ENCODE data around the gene CRB2.

Gene CRB2

DNA sequence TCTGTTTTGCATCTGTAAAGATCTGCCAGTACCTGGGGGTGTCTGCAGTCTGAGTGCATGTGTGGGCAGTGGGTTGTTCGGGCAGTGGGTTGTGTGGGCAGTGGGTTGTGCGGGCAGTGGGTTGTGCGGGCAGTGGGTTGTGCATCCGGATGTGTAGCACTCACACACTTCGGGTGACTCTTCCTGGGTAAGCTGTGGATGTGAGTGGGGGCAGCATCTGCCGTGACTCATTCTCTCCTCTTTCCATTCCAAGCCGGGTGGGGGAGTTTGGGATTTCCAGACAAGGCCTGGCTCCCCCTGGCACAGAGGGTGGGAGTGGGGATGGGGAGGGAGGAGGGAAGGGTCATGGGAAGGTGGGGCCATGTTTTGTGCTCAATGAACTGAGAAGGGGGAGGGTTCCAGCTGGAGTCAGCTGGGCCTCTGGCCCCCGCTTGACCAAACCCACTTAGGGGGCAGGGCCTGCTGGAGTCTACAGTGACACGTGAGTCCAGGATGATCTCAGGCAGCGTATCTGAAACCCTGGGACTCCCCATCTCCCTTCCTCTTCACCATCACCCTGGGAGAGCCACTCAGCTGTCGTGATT, 8.3 kb downstream of the CRB2 start:
- H3K9ac ChIP-seq (ENCODE audit: low read length in 5 of 5): no peak overlapping the region
- no peaks in the 10 kb centered on the region for H3K36me3 ChIP-seq (ENCODE audit: control insufficient read depth in 5 of 5, insufficient read depth in 5 of 5, low read length in 5 of 5)
- no peak overlapping the region for H3K27ac ChIP-seq (ENCODE audit: low read depth, low read length)
- H3K27me3 ChIP-seq (ENCODE audit: control insufficient read depth in 5 of 5, insufficient read depth in 4 of 5, low read length in 5 of 5): peaks cover 3 to 42% (median 21%) of the 10 kb centered on the region in 5 donors
- peaks cover 0 to 4% (median 0%) of the 10 kb centered on the region in 5 donors for H3K4me1 ChIP-seq (ENCODE audit: control insufficient read depth in 5 of 5, insufficient read depth in 5 of 5, low read length in 5 of 5)
- H3K4me3 ChIP-seq (ENCODE audit: low read depth in 1 of 5, low read length in 5 of 5): no peak overlapping the region
- H3K9me3 ChIP-seq (ENCODE audit: control insufficient read depth in 5 of 5, low read length in 5 of 5): no peaks in the 10 kb centered on the region

DNA sequence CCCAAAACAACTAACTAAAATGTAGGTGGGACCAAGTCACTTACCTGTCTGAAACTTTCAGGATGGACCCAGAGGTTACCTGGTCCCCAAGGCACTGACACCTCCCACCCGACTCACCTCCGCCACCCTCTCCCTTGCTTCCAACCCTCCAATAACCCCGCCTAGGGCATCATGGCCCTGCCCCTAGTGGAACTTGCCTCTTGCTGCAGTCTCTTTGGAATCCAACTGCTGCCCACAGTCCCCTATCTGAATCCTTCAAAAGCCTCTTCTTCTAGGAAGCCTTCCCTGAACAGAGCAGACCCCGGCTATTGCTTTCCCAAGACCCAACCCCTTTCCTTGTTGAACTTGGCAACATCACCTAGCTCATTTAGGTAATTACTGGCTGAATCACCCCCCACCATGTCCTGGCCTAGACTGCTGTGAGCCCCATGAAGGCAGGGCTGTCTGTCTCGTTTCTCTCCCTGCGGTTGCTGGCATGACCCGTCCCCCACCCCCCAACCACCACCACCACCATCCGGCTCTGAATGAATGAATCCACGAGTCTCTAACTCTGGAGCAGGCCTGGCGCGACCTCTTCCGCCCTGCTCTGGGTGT, 9.4 kb downstream of the CRB2 start:
- H3K36me3 ChIP-seq (ENCODE audit: control insufficient read depth in 5 of 5, insufficient read depth in 5 of 5, low read length in 5 of 5): no peaks in the 10 kb centered on the region
- peaks cover 0 to under 1% (median 0%) of the 10 kb centered on the region in 5 donors for H3K4me1 ChIP-seq (ENCODE audit: control insufficient read depth in 5 of 5, insufficient read depth in 5 of 5, low read length in 5 of 5)
- H3K9ac ChIP-seq (ENCODE audit: low read length in 5 of 5): no peak overlapping the region
- no peak overlapping the region for H3K27ac ChIP-seq (ENCODE audit: low read depth, low read length)
- H3K4me3 ChIP-seq (ENCODE audit: low read depth in 1 of 5, low read length in 5 of 5): no peak overlapping the region
- H3K27me3 ChIP-seq (ENCODE audit: control insufficient read depth in 5 of 5, insufficient read depth in 4 of 5, low read length in 5 of 5): peaks cover 5 to 49% (median 21%) of the 10 kb centered on the region in 5 donors
- no peaks in the 10 kb centered on the region for H3K9me3 ChIP-seq (ENCODE audit: control insufficient read depth in 5 of 5, low read length in 5 of 5)

DNA sequence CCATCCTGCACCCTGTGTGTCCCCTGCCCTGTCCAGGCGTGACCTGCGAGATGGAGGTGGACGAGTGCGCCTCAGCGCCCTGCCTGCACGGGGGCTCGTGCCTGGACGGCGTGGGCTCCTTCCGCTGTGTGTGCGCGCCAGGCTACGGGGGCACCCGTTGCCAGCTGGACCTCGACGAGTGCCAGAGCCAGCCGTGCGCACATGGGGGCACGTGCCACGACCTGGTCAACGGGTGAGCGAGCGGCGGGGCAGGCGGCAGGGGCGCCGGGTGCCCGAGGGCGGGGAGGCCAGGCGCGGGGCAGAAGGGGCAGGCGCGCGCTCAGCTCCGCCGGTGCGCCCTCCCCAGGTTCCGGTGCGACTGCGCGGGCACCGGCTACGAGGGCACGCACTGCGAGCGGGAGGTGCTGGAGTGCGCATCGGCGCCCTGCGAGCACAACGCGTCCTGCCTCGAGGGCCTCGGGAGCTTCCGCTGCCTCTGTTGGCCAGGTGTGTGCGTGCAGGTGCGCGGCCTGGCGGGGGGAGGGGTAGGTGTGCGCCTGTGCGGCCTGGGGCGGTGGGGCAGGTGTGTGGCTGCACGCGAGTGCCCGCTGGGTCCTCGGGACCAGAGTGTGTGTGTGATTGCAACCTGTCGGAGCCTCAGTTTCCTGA, 10.0 kb downstream of the CRB2 start:
- Histone ChIP-seq H3K9me3 (ENCODE audit: control insufficient read depth in 5 of 5, low read length in 5 of 5) (no peaks in the 10 kb centered on the region), H3K9ac (ENCODE audit: low read length in 5 of 5) (no peak overlapping the region), H3K36me3 (ENCODE audit: control insufficient read depth in 5 of 5, insufficient read depth in 5 of 5, low read length in 5 of 5) (no peaks in the 10 kb centered on the region), H3K4me1 (ENCODE audit: control insufficient read depth in 5 of 5, insufficient read depth in 5 of 5, low read length in 5 of 5) (no peaks in the 10 kb centered on the region), H3K27ac (ENCODE audit: low read depth, low read length) (no peak overlapping the region), H3K27me3 (ENCODE audit: control insufficient read depth in 5 of 5, insufficient read depth in 4 of 5, low read length in 5 of 5) (peaks cover 10 to 53% (median 27%) of the 10 kb centered on the region in 5 donors), H3K4me3 (ENCODE audit: low read depth in 1 of 5, low read length in 5 of 5) (no peak overlapping the region)

DNA sequence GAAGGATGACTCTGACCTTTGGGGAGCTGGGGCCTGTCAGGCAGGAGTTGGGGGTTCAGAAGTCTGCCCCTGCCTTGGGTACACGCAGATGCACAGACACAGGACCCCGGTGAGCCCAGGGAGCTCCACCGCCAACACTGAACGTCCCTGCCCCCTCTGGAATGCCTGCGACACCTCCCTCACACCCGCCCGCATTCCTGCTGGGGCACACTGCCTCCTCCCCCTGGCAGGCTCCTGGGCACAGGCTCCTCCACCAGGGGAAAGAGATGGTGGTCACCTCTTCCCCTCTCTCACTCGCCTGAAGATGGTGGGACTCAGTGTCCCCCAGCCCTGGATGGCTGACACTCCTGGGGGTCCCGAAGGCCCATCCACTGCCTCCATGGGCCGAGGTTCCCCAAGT, 12.0 kb downstream of the CRB2 start:
- Histone ChIP-seq H3K4me3 (ENCODE audit: low read depth in 1 of 5, low read length in 5 of 5) (no peak overlapping the region), H3K27ac (ENCODE audit: low read depth, low read length) (no peak overlapping the region), H3K9ac (ENCODE audit: low read length in 5 of 5) (no peak overlapping the region), H3K27me3 (ENCODE audit: control insufficient read depth in 5 of 5, insufficient read depth in 4 of 5, low read length in 5 of 5) (peaks cover 19 to 61% (median 43%) of the 10 kb centered on the region in 5 donors), H3K9me3 (ENCODE audit: control insufficient read depth in 5 of 5, low read length in 5 of 5) (no peaks in the 10 kb centered on the region), H3K4me1 (ENCODE audit: control insufficient read depth in 5 of 5, insufficient read depth in 5 of 5, low read length in 5 of 5) (peaks cover 0 to 2% (median 0%) of the 10 kb centered on the region in 5 donors), H3K36me3 (ENCODE audit: control insufficient read depth in 5 of 5, insufficient read depth in 5 of 5, low read length in 5 of 5) (no peaks in the 10 kb centered on the region)

DNA sequence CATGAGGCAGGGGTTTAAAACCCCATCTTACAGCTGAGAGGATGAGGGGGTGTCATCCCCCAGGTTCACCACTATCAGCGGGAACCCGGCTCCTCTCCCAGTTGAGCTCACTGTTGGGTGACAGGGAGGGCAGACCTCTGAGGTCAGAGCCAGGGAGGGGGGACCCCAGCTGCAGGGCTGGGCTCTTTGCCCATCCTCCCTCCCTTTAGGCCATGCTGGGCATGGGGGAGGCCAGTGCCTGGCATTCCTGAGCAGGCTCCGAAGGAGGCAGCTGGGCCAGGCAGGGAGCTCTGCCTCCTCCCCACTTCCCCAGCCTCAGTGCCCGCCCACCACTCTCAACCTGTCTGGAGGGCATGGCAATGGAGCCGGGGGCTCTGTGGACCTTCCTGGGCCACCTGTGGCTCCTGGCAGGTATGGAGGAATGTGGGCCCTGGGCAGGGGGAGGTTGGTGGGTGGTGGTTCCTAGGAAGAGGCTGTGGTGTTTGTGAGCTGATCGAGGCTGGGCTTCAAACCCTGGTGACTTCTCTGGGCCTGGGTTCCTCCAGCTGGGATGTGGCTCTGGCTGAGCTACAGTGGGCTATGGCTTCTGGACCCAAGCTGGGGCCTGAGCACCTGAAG, 12.6 kb downstream of the CRB2 start:
- Histone ChIP-seq H3K36me3 (ENCODE audit: control insufficient read depth in 5 of 5, insufficient read depth in 5 of 5, low read length in 5 of 5) (no peaks in the 10 kb centered on the region), H3K27me3 (ENCODE audit: control insufficient read depth in 5 of 5, insufficient read depth in 4 of 5, low read length in 5 of 5) (peaks cover 19 to 59% (median 47%) of the 10 kb centered on the region in 5 donors), H3K9ac (ENCODE audit: low read length in 5 of 5) (no peak overlapping the region), H3K9me3 (ENCODE audit: control insufficient read depth in 5 of 5, low read length in 5 of 5) (no peaks in the 10 kb centered on the region), H3K27ac (ENCODE audit: low read depth, low read length) (no peak overlapping the region), H3K4me1 (ENCODE audit: control insufficient read depth in 5 of 5, insufficient read depth in 5 of 5, low read length in 5 of 5) (peaks cover 0 to 6% (median 0%) of the 10 kb centered on the region in 5 donors), H3K4me3 (ENCODE audit: low read depth in 1 of 5, low read length in 5 of 5) (no peak overlapping the region)

DNA sequence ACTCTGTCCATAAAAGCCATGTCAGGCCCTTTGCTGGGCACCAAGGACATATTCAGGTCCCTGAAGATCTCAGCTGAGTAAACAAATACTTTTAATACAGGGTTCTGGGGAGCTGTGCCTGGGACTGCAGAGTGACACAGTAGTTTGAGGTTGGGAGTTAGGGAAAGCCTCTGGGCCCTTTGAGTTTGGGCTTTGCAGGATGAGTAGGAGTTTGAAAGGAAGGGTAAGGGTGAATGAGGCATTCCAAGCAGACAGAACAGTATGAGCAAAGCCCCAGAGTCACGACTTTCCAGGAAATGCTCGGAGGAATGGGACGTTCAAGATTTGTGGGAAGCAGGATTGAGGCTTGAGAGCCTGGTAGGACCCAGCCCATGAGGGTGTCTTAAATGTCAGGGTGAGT, 13.3 kb downstream of the CRB2 start:
- H3K4me3 ChIP-seq (ENCODE audit: low read depth in 1 of 5, low read length in 5 of 5): no peak overlapping the region
- peaks cover 23 to 62% (median 54%) of the 10 kb centered on the region in 5 donors for H3K27me3 ChIP-seq (ENCODE audit: control insufficient read depth in 5 of 5, insufficient read depth in 4 of 5, low read length in 5 of 5)
- H3K9me3 ChIP-seq (ENCODE audit: control insufficient read depth in 5 of 5, low read length in 5 of 5): no peaks in the 10 kb centered on the region
- H3K4me1 ChIP-seq (ENCODE audit: control insufficient read depth in 5 of 5, insufficient read depth in 5 of 5, low read length in 5 of 5): peaks cover 0 to 8% (median 0%) of the 10 kb centered on the region in 5 donors
- no peak overlapping the region for H3K9ac ChIP-seq (ENCODE audit: low read length in 5 of 5)
- no peak overlapping the region for H3K27ac ChIP-seq (ENCODE audit: low read depth, low read length)
- no peaks in the 10 kb centered on the region for H3K36me3 ChIP-seq (ENCODE audit: control insufficient read depth in 5 of 5, insufficient read depth in 5 of 5, low read length in 5 of 5)

DNA sequence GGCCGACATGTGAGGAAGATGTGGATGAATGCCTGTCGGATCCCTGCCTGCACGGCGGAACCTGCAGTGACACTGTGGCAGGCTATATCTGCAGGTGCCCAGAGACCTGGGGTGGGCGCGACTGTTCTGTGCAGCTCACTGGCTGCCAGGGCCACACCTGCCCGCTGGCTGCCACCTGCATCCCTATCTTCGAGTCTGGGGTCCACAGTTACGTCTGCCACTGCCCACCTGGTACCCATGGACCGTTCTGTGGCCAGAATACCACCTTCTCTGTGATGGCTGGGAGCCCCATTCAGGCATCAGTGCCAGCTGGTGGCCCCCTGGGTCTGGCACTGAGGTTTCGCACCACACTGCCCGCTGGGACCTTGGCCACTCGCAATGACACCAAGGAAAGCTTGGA, 14.1 kb downstream of the CRB2 start:
- Histone ChIP-seq H3K36me3 (ENCODE audit: control insufficient read depth in 5 of 5, insufficient read depth in 5 of 5, low read length in 5 of 5) (no peaks in the 10 kb centered on the region), H3K4me1 (ENCODE audit: control insufficient read depth in 5 of 5, insufficient read depth in 5 of 5, low read length in 5 of 5) (peaks cover 0 to 8% (median 0%) of the 10 kb centered on the region in 5 donors), H3K4me3 (ENCODE audit: low read depth in 1 of 5, low read length in 5 of 5) (no peak overlapping the region), H3K27me3 (ENCODE audit: control insufficient read depth in 5 of 5, insufficient read depth in 4 of 5, low read length in 5 of 5) (peaks cover 30 to 71% (median 62%) of the 10 kb centered on the region in 5 donors), H3K9ac (ENCODE audit: low read length in 5 of 5) (no peak overlapping the region), H3K9me3 (ENCODE audit: control insufficient read depth in 5 of 5, low read length in 5 of 5) (no peaks in the 10 kb centered on the region), H3K27ac (ENCODE audit: low read depth, low read length) (no peak overlapping the region)

DNA sequence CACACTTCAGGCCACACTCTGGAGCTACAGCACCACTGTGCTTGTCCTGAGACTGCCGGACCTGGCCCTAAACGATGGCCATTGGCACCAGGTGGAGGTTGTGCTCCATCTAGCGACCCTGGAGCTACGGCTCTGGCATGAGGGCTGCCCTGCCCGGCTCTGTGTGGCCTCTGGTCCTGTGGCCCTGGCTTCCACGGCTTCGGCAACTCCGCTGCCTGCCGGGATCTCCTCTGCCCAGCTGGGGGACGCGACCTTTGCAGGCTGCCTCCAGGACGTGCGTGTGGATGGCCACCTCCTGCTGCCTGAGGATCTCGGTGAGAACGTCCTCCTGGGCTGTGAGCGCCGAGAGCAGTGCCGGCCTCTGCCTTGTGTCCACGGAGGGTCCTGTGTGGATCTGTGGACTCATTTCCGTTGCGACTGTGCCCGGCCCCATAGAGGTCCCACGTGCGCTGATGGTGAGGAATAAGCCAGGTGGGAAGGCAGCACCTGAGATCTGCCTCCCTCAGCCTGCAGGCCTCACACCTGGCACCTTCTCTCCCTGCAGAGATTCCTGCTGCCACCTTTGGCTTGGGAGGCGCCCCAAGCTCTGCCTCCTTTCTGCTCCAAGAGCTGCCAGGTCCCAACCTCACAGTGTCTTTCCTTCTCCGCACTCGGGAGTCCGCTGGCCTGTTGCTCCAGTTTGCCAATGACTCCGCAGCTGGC, 14.7 kb downstream of the CRB2 start:
- peaks cover 35 to 72% (median 68%) of the 10 kb centered on the region in 5 donors for H3K27me3 ChIP-seq (ENCODE audit: control insufficient read depth in 5 of 5, insufficient read depth in 4 of 5, low read length in 5 of 5)
- H3K27ac ChIP-seq (ENCODE audit: low read depth, low read length): no peak overlapping the region
- H3K4me1 ChIP-seq (ENCODE audit: control insufficient read depth in 5 of 5, insufficient read depth in 5 of 5, low read length in 5 of 5): peaks cover 0 to 14% (median 4%) of the 10 kb centered on the region in 5 donors
- H3K9me3 ChIP-seq (ENCODE audit: control insufficient read depth in 5 of 5, low read length in 5 of 5): no peaks in the 10 kb centered on the region
- no peak overlapping the region for H3K4me3 ChIP-seq (ENCODE audit: low read depth in 1 of 5, low read length in 5 of 5)
- H3K36me3 ChIP-seq (ENCODE audit: control insufficient read depth in 5 of 5, insufficient read depth in 5 of 5, low read length in 5 of 5): no peaks in the 10 kb centered on the region
- no peak overlapping the region for H3K9ac ChIP-seq (ENCODE audit: low read length in 5 of 5)

DNA sequence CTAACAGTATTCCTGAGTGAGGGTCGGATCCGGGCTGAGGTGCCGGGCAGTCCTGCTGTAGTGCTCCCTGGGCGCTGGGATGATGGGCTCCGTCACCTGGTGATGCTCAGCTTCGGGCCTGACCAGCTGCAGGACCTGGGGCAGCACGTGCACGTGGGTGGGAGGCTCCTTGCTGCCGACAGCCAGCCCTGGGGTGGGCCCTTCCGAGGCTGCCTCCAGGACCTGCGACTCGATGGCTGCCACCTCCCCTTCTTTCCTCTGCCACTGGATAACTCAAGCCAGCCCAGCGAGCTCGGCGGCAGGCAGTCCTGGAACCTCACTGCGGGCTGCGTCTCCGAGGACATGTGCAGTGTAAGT, 15.2 kb downstream of the CRB2 start:
- H3K9ac ChIP-seq (ENCODE audit: low read length in 5 of 5): no peak overlapping the region
- no peak overlapping the region for H3K27ac ChIP-seq (ENCODE audit: low read depth, low read length)
- H3K36me3 ChIP-seq (ENCODE audit: control insufficient read depth in 5 of 5, insufficient read depth in 5 of 5, low read length in 5 of 5): no peaks in the 10 kb centered on the region
- H3K4me1 ChIP-seq (ENCODE audit: control insufficient read depth in 5 of 5, insufficient read depth in 5 of 5, low read length in 5 of 5): peaks cover 0 to 19% (median 9%) of the 10 kb centered on the region in 5 donors
- no peaks in the 10 kb centered on the region for H3K9me3 ChIP-seq (ENCODE audit: control insufficient read depth in 5 of 5, low read length in 5 of 5)
- no peak overlapping the region for H3K4me3 ChIP-seq (ENCODE audit: low read depth in 1 of 5, low read length in 5 of 5)
- peaks cover 35 to 73% (median 72%) of the 10 kb centered on the region in 5 donors for H3K27me3 ChIP-seq (ENCODE audit: control insufficient read depth in 5 of 5, insufficient read depth in 4 of 5, low read length in 5 of 5)

All from subcutaneous abdominal adipose tissue (tissue), 5 donors.